Activated CD4-positive, alpha-beta T cell treated with anti-CD3 and anti-CD28 coated beads, Interleukin-2, amount 50 U/mL, for 24 hours (primary cell): Measurements from ENCODE around the gene LPP.

Experiments
- DNase-seq, 2 donors: peaks; one replicate each; pipeline ENCODE4 v3.0.0-alpha.2; 2020; ENCODE audit warnings: low read depth in 1 of 2, low spot score in 1 of 2

The LPP gene

DNA sequence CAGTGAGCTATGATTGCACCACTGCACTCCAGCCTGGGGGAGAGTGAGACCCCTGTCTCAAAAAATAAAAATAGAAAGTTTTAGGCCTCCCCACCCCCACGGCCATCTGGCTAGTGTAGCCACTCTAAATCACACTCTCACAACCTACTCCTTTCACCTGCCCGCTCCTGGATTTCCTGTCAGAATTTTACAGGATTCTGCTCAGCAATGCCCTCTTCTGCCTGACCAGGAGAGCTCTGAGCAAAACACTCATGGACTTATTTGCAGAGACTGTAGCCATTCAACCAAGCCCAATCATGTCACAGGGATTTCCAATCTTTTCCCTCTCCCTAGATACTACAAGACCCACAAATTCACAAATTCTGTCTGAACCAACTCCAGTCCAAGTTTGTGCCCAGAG is 775.2 kb downstream of the LPP start:
- DNase-seq, result no peak

DNA sequence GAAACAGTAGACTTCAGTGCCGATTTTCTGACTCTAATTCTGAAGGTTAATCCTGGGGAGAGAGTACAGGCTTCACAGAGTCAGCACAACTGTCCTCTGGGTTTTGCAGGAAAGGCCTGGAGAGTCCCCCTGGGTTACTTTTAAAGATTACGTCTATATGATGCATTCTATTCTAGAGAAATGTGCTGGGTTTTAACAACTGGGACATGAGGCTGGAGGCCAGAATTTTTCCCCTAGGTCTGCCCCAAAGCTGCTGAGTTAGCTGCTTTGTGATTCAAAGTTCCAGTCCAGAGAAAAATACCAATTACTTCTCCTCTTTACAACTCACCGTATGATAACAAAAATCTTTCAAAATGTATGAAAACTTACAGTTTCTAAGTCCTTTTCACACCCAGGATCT is 777.1 kb downstream of the LPP start:
- DNase-seq, result no peak

DNA sequence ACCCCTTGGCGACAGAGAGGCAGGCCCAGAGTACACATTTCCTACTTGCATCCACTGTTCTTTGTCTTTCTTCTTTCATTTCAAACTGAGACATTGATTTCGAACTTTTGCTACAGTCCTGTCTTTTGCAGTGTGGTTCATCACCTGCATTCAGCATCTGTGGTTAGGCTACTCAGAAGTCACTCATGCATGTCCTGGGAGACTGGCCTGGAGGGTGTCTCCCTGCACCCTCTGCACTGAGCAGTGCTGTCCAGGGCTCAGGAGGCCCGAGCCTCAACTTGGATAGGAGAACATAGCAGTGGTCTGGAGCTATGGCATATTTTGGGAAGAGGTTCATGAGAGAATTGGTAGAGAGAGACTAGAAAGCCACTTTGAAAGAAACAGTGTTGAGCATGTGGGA is 777.6 kb downstream of the LPP start:
- DNase-seq, result no peak

DNA sequence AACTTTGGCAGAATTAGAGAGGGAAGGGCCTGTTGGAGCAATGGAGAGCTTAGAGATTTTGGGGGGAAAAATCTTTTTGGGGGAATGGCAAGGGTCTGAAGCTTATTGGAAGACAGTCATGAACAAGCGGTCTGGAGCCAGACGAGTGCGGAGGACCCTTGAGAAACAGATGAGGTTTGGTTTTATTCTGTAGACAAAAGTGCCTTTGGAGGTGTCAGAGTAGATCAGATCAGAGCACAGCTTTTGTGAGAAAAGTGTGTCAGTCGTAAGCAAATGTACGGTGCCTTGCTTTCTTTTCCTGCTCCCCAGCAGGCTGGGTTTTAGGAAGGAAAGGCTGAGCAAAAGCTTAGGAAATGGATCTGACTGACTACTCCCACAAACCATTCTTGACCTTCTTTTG is 781.0 kb downstream of the LPP start:
- no peak for DNase-seq

DNA sequence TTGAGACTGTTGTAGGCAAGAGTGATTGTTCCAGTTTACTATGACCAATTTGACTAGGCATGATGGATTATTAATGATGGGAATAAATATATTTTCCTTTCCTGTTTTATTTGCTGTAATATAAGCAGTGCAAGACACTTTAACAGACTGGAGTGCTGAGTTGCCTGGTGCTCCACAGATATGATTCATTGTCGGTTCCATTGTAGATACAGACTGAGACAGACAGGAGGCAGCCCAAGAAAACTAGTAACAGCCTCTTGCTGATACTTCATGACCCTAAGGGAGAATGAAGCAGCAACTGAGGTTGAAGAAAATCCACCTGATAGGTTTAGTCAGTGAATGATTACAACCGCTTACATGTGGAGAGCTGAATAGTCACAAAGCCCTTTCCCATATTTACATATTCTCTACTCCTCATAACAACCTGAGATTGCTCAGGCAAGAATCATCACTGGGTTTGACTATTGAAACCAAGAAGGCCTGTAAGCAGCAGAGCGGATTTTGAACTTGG is 782.7 kb downstream of the LPP start:
- DNase-seq, result no peak

DNA sequence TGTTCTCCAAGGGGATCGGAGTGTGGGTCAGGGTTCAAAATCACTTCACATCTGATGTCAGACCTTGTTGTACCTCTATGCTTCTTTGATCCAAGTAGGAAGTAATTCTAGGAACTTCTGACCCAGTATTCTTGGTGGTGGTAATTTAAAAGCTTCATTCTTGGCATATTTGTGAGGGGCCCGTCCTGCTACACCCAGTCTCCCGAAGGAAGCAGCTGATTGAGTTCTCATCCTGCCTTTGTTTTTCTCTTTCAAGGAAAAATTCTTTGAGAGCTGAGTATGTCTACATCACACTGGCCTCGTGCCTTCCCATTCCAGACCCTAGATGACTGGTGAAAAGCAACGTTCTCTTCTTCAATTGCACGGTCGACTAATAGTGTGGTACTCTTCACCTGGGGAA is 783.4 kb downstream of the LPP start:
- no peak for DNase-seq

DNA sequence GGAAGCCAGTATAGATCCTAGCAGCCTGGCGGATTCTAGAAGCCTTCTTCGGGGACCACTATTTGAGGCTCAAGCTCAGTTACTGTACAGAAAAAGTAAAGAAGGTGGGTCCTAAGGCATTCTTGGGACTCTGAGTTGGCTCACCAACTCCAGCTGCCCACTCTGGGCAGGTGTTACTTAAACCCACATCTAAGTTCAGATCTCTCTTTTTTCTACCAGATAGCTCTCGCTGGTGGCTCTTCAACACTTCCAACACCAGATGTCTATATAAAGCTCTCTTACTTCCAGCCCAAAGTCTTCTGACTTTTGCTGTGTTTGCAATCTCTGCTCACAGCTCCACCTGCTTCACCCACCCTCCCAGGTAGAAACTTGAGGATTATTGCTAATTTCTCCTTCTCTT is 785.0 kb downstream of the LPP start:
- no peak for DNase-seq

DNA sequence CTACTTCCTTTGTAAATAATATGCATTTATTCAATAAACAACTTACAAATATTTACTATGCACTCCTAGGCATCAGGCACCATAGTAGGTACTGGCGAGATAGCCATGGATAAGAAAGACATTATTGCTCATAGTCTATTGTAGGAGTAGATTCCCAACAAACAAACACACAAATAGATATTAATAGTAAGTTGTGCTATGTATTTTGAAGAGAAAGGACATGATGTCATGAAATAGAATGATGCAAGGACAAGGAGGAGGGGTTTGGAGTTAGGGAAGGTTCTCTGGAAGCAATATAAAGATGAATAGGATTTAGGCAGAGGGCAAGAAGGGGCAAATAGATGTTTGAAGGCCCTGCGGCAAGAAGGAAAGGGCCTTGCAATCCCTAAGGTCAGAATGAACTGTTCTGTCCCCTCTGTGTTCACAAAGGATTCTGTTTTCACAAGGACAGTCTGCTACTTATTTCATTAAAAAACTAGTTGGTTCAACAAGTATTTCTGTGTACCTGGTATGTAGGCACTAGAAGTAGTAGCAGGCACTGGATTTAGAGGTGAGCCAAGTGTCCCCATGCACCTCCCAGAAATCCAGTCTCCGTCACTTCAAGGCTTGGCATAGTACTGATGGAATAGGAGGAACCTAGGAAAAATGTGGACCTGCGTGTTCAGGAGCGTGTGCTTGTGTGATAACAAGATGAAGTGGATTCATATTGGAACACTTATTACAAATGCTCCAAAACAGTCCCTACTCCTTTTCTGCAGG is 786.0 kb downstream of the LPP start:
- DNase-seq, result no peak
